GM18873 (cell line): Measurements from ENCODE around the gene ZC3H10.
A peak's percentile ranks its signal among the peaks of the same experiment; 100 is the strongest.
"Not testable (repeated sequence)": the region's sequence is repeated elsewhere in the genome, so short reads cannot be mapped to it uniquely, and the experiment has no call there.

Experiments
- ATAC-seq: cut with Tn5 transposase; IDR thresholded peaks from one replicate; pipeline ENCODE4 v1.9.1; 2021; ENCODE audit warnings: mild to moderate bottlenecking, moderate library complexity, moderate number of reproducible peaks; ENCODE audit not compliant: unreplicated experiment, low FRiP score

ZC3H10 gene

DNA sequence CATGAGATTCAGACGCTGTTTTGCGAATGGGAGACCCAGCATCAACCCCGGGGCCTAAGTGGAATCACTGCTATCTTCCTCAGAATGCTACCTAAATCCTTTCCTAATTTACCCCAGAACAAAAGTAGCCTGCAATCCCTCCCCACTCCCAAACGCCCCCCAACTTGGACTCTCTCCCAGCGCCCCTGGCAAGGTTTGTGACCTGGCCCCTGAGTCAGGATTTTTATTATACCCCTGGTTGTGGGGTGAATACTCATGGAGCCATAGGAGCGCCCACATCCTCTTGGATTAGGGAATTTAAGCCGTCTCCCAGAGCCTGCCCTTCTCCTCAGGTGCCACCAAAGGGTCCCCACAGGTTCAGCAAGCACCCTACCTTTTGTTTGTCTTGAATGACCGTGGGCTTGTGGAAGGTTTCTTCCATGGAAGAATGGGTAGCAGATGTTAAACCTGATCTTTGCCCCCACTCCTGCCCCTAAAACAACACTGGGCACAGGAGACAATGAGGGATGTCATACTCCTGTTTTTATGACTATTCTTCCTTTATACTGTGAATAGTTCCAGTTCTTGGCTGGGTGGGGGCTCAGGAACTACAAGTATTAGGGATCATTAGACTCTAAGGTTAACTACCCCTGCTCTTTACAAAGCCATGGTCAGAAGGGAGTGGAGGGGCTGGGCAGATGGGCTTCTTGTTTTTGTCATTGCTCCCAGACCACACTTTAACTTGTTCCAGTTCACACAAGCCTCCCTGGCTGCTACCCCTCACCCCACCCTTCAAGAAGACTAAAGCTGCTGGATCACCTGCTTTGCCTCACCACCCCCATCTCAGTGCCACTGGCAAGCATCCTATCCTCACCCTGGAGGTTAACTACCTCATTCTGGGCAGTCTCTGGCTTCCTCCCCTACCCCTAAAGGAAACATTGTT is 35.0 kb downstream of the ZC3H10 start:
- no peak for ATAC-seq

DNA sequence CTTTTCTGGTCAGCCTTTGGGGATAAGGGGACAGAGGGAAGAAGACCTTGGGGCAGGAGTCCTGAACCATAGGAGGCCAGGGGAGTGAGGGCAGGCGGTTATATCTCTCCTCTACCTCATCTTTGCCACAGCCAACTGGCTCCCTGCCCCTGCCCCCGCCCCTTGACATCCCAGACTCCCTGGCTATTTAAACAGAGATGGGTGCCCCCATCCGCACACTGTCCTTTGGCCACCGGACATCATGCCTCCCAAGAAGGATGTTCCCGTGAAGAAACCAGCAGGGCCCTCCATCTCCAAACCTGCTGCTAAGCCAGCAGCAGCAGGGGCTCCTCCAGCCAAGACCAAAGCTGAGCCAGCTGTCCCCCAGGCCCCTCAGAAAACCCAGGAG is 35.6 kb downstream of the ZC3H10 start:
- no peak for ATAC-seq

DNA sequence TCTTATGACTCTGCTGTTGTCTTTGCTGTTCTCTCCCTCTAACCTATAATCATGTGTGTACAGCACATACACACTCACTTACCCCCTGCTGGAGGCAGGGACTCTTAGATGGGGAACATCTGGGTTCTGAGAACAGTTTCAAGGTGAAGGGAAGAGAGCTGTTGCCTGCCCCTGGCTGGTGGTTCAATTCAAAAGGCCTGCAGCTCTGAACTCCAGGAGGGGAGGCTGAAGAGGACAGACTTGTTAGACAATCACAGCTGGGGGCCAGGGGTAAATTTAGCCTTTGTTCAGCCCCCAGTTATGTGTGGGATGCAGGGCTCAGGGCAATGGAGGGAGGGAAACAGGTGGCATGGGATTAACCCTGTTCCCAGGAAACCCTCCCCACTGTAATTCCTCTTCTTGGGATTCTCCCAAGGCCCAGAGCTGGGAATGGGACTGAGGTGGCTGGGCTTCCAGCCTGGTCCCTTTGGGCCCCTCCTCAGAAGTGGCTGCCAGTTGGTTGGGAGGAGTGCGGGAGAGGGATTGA is 36.2 kb downstream of the ZC3H10 start:
- ATAC-seq, result no peak

DNA sequence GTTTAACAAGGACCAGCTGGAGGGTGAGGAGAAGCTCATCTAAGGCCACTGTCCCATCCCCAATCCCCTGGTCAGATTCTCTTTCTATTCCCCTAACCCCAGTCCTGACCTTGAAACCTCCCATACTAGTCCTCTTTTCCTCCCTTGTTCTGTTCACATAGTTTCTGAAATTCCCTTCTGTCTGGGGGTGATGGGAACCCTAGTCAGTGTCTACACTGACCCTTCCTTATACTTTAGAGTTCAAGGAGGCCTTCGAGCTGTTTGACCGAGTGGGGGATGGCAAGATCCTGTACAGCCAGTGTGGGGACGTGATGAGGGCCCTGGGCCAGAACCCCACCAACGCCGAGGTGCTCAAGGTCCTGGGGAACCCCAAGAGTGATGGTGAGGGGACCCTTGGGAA is 36.8 kb downstream of the ZC3H10 start:
- no peak for ATAC-seq

DNA sequence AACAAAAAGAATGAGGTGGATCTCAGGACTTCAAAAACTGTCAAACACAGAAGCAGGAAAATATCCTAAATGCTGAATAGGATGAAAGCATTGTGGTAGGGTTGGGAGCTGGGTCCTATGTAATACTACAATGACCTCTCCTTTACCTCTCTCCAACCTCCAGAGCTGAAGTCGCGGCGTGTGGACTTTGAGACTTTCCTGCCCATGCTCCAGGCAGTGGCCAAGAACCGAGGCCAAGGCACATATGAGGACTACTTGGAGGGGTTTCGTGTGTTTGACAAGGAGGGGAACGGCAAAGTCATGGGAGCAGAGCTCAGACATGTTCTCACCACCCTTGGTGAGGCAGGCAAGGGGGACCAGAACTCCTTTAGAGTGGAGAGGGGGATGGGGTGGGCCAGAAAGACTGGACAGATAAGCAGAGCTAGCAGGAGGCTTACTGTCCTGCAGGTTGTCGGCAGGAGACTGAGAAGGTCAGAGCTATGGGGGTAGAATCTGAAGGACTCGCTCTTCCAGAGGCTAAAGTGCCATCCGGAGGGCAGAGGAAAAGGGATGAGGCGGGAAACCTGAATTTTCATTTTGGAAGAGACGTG is 37.3 kb downstream of the ZC3H10 start:
- ATAC-seq, result no peak

DNA sequence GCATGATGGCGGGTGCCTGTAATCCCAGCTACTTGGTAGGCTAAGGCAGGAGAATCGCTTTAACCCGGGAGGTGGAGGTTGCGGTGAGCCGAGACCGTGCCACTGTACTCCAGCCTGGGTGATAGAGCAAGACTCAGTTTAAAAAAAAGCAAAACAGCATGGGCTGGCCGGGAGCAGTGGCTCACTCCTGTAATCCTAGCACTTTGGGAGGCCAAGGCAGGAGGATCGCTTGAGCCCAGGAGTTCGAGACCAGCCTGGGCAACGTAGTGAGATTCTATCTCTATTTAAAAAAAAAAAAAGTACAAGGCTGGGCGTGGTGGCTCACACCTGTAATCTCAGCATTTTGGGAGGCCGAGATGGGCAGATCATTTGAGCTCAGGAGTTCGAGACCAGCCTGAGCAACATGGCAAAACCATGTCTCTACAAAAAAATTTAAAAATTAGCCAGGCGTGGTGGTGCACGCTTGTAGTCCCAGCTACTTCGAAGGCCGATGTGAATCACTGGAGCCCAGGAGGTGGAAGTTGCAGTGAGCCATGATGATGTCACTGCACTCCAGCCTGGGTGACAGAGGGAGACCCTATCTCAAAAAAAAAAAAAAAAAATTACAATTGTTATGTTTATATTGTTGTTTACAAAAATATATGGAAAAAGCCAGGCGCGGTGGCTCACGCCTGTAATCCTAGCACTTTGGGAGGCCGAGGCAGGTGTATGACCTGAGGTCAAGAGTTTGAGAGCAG is 38.6 kb downstream of the ZC3H10 start:
- ATAC-seq, result not testable (repeated sequence)

DNA sequence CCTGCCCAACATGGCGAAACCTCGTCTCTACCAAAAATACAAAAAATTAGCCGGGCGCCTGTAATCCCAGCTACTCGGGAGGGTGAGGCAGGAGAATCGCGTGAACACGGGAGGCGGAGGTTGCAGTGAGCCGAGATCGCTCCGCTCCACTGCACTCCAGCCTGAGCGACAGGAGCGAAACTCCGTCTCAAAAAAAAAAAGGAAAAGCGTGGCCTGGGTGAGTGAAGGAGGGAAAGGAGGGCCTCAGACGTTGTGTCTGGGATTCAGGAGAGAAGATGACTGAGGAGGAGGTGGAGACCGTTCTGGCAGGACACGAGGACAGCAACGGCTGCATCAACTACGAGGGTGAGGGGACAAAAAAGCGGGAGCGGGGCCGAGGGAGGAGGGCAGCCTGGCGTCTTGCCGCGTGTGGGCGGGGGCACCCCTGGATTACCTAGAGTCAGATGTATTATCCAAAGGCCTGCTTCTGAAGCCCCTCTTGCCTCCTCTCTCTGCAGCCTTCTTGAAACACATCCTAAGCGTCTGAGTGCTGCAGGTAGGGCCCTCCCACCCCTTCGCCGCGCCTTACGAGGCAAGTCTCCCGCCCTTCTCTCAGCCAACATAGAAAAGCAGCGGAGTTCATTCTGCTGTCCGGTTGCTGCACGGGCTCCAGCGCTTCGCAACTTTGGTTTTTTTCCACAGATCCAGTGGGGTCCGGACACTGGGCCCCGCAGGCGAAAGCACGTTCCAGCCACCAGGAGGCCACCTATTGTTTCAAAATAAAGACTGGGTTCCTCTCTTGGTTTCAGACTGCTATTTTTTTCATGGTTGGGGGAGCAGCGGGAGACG is 39.3 kb downstream of the ZC3H10 start:
- peak; percentile 32 for ATAC-seq

DNA sequence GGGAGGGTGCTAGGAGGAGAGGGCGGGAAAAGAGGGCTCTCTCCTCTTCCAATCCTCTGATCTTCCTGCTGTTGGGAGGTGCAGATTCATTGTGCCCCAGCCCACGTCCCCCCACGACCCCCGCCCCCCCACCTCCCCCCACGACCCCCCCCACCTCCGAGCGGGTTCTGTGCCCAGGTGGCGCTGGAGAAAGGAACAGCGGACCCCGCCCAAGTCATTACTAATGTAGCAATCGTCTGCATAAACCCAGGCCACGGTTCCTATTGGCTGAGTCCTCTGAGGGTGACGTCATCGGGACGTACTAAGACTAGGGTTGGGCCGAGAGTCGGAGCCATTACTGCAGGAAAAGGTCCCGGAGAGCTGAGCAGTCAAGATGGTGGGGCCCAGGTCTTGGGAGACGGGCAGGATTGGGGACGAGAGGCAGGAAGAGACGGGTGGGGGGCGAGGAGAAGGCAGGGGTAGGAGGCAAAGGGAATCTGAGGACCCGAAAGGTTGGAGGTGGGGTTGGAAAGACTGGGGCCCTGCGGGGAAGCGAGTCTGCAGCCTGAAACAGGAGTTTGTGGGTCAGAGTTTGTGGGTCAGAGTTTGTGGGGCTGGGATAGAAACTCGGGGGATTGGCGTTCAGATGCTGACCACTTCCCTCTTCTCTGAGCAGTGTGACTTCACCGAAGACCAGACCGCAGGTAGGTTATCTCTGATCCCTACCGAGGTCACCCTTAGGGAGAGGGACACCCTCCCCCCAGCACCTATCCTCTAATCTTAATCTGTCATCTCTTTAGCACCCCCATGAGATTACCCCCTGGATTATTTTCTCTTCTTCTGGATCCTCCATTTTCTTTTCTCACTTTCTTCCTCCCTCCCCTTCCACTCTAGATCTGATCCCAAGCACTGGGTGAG is 40.2 kb downstream of the ZC3H10 start, which contains the start of gene MYL6:
TSS of gene MYL6 (plus strand) at position 331 of the 897 bp plus-strand sequence. CDS start at position 374, 43 bp downstream.
- ATAC-seq, result peak; percentile 76

DNA sequence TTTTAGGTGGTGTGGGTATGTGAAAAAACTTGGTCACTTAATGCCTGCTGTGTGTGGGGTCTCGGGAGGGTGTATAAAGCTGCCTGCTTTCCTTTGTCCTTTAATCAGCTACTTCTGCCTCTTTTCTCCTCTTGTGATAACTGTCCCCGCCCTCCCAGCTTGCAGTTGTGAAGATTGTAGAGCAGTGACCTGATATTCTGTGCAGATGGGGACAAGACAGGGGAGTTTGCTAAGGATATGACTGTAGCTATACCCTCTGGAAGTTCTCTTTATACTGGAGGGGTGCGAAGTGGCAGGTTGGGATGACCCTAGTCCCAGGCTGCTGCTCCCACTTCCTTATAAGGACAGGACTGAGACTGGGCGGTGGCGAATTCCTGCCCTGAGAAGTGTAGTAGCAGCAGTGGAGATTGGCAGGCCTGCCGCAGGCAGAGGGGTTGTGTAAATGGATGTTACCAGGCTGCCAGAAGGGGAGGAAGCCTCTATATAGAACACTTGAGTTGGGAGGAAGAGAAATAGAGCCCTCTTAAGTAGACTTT is 40.9 kb downstream of the ZC3H10 start:
- no peak for ATAC-seq

DNA sequence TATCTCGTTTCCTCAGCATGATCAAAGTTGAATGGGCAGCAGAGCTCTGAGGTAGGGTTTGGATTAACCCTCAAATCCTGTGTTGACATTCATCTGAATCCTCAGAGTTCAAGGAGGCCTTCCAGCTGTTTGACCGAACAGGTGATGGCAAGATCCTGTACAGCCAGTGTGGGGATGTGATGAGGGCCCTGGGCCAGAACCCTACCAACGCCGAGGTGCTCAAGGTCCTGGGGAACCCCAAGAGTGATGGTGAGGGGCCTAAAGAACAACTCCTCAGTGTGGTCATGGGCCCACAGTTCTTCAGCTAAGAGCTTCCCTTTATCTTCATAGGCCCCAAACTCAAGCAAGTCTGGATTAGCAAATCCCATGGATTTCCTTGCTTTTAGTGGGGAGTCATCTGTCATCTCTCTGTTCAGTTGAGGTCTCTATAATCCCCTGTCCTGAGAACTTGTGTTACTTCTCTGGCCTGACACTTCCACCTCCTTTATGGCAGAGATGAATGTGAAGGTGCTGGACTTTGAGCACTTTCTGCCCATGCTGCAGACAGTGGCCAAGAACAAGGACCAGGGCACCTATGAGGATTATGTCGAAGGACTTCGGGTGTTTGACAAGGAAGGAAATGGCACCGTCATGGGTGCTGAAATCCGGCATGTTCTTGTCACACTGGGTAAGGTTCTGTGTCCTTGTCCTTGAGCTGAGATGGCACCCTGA is 41.6 kb downstream of the ZC3H10 start:
- no peak for ATAC-seq

DNA sequence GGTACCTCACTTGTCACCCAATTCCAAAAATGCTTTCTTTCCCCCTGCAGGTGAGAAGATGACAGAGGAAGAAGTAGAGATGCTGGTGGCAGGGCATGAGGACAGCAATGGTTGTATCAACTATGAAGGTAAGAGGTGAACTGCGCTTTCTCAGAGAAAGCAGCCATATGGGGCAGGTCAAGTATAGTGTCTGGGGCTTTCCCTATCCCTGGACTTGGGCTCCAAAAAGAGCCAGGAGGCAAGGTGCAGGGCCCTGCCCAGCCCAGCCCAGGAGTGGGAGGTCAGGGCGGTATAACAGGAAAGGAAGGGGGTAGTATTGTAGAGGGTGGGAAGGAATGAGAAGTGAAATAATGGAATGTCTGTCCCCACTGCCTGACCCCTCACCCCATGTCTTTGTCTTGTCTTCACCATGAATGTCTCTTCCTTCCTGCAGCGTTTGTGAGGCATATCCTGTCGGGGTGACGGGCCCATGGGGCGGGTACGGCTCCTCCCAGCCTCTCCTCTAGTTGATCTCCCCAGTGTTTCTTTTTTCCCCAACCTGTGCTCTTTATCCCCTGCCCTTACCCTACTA is 42.2 kb downstream of the ZC3H10 start:
- no peak for ATAC-seq

DNA sequence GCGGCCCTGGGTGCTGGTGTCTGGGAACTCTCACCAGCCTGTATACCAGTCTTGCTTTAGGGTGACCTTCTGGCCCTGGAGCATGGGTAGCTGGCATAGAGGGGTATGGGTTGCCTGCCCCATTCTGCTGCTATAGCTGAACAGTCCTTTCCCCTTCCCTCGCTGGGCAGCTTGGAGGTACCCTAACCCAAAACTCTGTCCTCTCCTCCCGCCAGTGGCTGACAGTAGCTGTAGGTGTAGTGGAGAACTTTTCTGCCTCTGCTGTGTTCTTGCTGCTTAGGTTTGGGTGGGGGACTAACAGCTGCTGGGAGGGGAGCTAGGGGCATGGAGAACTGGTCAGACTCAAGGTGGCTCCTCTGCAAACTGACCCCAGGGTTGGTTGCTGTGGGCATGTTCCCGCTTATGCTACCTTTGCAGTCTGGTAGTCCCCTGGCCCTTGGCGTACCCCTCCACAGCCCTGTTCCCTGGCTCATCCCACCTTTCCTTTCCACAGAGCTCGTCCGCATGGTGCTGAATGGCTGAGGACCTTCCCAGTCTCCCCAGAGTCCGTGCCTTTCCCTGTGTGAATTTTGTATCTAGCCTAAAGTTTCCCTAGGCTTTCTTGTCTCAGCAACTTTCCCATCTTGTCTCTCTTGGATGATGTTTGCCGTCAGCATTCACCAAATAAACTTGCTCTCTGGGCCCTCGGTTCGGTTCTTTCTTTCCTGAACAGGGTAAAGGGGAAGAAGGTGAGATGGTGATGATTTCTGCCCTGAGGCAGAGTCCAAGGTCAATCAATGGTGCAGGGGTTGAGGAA is 43.0 kb downstream of the ZC3H10 start:
- ATAC-seq, result no peak

DNA sequence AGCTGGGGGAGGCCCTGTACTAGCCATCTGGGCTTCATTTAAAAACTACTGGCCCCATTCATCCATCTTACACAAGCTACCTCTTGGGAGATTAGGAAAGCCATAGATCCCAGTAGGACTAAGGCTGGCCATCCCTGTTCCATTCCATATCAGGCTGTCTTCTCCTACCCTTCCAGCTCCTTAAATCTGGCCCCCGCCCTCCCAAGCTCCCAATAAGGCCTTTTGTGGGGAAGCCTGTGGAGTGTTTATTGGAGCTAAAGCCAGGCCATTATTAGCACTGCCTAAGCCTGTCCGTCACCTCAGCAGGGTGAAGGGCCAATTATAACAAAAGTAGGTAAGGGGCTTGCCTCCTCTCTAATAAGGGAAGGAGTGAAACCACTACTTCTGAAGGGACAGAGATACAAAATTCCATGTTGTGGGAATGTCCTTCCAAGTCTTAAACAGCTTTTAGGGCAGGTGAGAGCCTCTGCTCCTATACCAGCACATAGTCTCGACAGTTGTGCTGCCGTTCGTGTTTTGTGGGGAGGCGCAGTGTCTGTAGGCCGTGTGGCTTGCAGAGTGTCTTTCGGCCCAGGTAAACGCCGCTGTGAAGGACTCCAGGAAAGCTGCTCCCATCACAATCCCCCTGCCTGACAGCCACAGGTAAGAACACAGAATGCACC is 43.8 kb downstream of the ZC3H10 start:
- no peak for ATAC-seq

DNA sequence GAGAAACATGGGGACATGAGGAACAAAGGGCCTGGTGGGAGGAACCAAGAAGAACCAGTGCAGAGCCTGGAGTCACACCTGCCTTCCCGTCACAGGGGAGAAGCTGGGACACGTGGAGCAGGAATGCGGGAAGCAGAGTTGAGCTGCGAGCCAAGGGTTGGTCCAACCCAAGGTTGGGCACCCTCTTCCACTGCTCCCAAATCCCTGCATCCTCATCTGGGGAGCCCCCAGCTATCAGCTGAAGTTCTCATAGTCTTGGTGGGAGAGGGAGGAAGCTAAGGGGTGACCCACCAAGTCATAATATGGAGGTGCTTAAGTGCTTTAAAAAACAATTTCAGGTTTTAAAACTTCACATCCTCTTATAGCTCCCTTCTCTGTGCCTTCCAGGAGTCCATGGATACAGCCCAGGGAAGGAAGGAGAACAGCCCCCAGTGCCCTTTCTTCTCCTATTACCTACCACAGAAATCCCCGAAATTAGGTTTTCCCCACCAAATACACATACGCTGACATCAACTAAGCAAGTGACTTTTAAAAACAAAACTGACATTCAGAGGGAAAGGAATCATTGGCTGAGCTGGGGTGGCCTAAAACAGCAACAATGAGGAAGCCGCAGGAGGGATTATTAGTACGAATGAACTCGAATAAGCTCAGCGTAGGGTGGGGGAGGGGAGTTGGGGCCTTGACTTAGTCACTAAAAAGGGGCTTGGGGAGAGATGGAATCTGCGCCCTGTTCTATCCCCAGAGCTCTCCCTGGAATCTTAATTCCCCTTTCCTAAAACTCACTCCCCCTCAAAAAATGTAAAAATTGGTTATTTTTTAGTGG is 44.6 kb downstream of the ZC3H10 start:
- ATAC-seq, result no peak

DNA sequence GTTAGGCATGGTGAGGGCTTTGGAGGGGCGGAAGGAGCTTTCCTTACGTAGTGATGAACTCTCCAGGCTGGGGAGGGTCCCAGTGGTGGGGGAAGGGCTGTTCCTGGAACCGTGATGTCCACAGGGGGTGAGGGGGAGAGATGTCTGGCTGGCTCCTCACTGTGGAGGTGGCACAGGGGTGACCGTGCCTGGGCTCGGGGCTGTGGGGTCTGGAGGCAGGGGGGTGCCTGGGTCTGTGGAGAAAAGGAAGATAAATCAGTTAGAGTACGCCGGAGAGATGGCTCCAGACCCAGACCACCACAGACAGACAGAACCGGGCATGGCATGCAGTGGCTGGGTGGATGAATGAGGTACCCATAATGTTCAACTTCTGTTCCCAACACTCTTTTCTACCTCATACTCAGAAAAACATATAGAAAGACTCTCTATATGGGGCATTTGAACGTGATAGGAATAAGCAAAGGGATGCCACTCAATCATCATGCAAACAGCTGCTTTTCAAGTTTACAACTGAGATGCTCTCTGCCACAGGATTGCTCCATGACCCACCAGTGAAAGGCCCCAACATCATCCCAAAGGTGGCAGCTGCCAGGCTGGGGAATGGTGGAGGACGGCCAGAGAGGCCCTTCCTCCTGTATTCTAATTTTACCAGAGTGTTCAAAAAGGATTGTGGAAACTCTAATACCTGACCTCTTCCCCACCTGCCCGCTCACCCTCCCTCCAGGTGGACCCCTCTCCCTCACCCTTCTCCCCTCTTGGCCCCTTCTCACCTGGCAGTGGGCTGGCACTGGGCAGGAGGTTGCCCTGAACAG is 45.7 kb downstream of the ZC3H10 start:
- ATAC-seq, result no peak
